ENCODE measurements around the gene NME4.

DNA sequence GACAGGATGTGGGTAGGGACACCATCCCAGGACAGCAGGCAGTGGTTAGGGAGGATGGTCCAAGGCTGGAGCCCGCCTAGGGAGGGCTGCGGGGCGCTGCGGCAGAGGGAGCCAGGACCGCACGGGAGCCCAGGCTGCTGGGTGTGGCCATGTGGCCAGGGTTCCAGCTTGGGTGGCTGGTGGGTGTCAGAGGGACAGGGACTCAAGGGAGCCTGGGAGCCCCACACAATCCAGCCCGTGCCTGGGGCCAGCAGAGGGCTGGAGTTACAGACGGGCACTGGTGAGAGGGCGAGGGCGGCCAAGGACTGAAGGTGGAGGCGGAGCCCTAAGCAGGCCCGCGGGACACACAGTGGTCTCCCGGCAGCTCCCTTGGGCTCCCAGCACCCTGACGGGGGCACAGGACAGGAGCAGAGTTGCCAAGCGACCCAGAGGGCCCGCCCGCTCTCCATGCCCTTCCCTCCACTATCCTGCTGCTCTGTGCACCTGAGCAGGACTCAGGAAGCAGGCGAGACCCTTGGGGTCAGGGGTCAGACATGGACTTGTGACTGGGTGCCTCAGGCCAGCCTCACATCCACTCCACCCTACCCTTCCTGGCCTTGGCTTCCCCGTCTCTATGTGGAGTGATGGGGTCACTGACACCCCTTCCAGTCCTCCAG lies 33.8 kb upstream of the NME4 start:
- TF ChIP-seq, protein P1, sequence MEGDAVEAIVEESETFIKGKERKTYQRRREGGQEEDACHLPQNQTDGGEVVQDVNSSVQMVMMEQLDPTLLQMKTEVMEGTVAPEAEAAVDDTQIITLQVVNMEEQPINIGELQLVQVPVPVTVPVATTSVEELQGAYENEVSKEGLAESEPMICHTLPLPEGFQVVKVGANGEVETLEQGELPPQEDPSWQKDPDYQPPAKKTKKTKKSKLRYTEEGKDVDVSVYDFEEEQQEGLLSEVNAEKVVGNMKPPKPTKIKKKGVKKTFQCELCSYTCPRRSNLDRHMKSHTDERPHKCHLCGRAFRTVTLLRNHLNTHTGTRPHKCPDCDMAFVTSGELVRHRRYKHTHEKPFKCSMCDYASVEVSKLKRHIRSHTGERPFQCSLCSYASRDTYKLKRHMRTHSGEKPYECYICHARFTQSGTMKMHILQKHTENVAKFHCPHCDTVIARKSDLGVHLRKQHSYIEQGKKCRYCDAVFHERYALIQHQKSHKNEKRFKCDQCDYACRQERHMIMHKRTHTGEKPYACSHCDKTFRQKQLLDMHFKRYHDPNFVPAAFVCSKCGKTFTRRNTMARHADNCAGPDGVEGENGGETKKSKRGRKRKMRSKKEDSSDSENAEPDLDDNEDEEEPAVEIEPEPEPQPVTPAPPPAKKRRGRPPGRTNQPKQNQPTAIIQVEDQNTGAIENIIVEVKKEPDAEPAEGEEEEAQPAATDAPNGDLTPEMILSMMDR (IDR thresholded peaks at IDR 0.05; ENCODE audit: low read length): no peak
- TF ChIP-seq EZH2 (IDR thresholded peaks at IDR 0.05; ENCODE audit: borderline replicate concordance, low read length): no peak

Data from OCI-LY1 (cell line).